Esophagus mucosa (tissue), 1 donor: ENCODE measurements around the gene TMX1. TPM values are rescaled to one million over a fixed set of nuclear protein-coding genes. Genes with fewer than 3 reads are reported as not detected.
A peak's percentile ranks its signal among the peaks of the same experiment; 100 is the strongest.

Experiments used
- ATAC-seq: fragments of 200-7000 bp; cut with Tn5 transposase; one replicate; pipeline ENCODE4 v1.9.1; 2020
- total RNA-seq: library from RNA; stranded (reverse); gene quantifications from one replicate; pipeline ENCODE4 v1.2.4, GENCODE V29; 2023
- donor health status: DM: yes; HTN: yes; CAD: no.

Gene TMX1
- total RNA-seq, 1 donor from 2014 or later = 19.8 TPM

DNA sequence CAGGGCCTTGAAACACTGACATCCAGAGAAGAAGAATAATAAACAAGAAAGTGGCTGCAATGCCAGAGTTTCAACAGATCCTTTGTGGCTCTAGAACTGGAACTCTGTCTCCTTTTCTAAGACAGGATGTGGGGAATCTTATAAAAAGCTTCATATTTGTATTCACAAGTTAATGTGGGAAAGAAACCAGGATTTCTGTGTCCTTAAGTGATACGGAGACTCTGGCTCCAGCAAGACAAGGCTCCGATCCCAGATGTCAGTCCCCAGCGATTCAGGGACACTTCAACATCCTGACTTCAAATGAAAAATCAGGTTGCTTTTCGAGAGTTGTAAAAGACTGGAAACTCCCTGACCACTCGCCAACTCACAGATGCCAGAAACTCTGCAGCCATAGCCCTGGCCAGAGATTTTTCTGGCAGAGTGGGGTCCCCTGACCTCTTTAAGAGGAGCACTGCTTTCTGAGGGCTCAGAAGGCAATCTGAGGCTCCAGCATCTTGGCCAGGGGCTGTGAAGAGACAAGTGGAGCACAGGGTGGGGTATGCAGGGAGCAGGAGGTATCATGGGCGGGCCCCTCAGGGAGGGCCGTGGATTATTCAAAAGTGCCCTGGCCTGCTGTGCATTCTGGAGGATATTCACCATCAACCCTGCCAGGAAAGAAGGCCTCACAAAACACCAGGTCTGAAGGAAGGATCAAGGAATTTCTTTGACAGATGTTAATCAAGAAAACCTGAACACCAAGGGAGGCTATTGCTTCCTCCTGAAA is 53.3 kb downstream of the TMX1 start:
- no peak for ATAC-seq

DNA sequence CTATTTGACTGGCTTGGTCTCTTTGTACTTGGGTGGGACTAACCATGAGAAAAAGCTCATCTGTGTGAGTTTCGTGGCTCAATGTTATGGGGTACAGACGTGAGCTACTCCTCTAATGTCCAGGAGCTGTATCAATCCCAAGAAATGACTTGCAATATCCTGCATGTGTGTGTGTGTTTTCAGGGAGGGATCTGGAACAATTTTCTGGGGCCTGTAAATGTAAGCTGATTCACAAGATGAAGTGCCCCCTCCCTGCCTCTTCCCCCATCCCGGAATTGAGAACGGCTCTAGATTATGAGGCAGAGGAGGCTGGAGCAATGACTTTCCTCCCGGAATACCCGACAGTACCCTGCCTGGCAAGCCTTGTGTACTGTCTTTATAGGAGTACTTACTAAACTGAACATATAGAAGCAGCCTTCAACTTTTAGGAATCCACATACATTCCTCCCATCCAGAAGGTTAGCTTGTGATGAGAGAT is 53.9 kb downstream of the TMX1 start:
- no peak for ATAC-seq

DNA sequence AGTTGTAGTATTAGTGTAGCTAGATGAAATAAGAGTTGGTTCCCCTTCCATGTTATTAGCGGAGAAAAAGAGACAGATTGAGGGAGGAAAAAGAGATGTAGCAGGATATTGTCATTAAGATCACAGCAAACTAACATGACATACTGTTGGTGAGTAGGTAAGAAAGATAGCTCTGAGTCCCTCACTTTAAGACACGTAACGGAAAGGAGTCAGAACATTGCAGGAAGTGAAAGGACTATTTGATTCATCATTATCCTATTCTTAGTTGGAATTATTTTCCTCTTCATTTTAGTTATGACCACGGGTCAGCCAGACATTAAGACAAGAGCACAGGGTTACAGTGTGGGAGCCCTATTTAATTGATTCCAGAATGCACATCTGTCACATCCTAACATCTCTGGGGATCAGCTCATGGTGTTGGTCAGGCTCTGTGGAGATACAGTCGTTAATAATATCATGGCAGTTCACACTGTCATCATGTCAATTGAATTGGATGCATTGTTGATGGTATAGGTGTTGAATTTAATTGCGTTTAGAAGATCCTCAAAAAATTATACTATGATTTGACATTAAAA is 55.0 kb downstream of the TMX1 start:
- ATAC-seq = no peak

DNA sequence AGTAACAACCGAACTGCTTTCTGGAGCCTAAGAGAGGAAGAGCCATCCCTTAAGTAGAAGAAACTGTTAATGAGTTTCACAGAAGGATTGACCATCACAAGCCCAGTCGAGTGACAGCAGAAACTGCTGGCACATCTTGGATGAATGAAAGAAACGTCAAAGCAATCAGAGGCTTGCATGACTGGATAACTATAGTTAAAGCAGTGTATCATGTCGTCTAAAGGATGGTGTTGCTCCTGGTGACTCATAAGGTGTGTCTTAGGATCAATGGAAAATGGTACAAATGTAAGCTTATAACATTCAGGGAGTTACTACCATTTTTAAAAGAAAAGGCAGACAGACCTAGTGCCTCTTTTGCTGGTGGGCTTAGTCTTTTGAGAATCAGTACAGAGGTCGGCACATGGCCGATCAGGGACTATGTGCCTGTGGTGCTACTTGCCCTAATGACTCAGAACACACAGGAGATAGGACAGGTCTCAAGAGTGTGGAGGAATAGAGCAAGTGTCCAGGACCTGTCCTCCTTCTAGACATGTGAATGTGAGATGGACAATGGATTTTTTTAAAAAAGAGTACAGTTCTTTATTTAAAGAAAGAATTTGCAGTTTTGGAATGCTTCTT is 55.7 kb downstream of the TMX1 start:
- peak; percentile 89 for ATAC-seq

GRCh38 chr14:51297066-51297465 is 57.0 kb downstream of the TMX1 start:
- ATAC-seq = no peak

DNA sequence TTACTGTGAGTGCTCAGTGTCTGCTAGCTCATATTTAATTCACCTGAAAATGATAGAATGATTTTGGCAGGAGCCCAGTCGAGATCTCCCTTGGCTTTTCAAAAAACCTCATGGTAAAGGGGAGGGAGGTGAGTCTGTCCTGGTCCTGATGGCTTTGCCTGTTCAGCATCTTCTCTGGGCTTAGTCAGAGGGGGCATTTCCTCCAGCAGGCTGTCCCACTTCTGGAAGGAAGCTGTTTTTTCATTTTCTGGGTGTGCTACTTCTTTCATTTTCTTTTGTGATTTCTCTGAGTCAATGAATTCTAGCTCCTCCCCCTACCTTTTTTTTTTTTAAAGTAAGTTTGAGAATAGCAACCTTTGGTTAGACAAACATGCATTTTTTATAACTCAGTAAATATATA is 58.8 kb downstream of the TMX1 start:
- no peak for ATAC-seq

DNA sequence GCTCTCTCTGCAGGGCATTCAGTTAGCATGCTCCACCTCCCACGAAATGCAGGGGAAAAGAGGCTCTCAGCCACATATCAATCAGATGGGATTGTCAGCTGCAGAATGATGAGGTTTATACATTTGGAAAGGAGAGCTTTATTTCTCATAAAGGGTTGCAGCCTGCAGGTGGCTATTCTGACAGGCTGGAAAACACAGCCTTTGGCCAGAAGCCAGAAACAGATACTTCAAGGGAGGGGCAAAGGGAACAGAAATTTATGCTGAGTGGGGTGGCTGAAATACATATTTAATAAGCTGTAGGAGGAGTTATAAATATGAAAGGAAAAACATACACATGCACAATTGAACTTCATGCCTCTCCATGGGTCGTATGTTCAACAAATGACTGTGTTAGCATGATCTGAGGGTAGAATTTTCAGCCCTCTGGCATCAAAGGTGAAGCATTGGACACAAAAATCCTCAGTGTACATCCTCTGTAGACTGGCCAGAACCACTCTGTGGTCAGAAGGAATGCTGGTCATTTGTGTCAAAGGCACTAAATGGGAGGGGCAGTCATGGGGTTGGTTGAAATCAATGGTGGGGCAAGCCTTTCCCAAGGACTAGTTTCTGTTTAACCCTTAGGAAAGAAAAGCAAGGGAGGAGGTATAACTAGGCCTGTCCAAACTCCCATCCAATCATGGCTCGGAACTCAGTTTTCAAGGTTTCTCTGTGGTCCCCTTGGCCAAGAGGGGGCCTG is 62.4 kb downstream of the TMX1 start:
- no peak for ATAC-seq

DNA sequence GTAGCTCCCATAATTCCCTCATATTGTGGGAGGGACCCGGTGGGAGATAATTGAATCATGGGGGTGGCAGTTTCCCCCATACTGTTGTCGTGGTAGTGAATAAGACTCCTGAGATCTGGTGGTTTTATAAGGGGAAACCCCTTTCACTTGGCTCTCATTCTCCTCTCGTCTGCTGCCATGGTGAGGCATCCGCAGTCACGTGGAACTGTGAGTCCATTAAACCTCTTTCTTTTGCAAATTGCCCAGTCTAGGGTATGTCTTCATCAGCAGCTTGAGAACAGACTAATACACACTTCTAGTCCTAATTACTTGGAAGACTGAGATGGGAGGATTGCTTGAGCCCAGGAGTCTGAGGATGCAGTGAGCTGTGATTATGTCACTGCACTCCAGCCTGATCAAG is 64.4 kb downstream of the TMX1 start:
- no peak for ATAC-seq

DNA sequence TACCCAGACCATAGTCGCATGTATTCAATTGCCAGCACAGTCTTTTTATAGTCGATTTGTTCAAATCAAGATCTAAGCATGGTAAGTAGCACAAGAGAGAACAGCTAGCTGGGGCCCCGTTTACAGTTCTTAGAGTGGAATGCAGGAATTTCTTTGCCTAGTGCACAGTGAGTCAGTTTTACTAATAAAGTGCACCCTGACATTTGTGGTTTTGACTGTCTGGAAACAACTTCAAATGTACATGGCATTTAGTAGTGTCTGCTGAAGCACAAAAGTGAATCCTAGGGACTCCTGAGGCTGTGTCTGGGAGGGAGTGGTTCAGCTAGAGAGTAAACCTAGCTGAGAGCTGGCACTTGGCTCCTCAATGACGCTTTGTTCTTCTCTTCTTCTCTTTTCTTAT is 64.9 kb downstream of the TMX1 start:
- ATAC-seq = no peak

DNA sequence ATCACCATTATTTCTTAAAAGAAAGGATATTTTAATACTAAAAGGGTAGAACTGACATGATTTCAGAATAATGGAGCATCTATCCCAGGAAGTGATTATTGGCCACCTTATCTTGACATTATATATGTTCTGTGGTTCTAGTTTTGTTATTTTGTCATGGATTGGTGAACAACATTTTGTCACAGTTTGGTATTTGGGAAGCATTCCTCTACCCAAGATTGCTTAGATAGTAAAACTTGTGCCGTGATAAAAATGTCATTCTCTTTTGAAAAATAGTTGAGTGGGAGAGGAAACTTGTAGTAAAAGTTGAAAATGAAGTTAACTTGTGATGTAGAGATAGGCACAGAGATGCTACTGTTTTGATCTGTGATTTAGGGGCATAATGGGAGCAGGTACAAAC is 65.7 kb downstream of the TMX1 start:
- ATAC-seq = no peak

Other genes starting within 250 kb of the TMX1 start
- 0.32 TPM for gene TRIM9, start 145.1 kb upstream of the TMX1 start, total RNA-seq